GM23338 (cell line): ENCODE results near the gene TLE1. TPM values are rescaled to one million over a fixed set of nuclear protein-coding genes. Genes with fewer than 3 reads are reported as not detected.

Experiments used
- ATAC-seq: fragments of 200-7000 bp; cut with Tn5 transposase; 3 replicates; pipeline ENCODE4 v1.9.1; 2020
- DNase-seq: peaks from one replicate; pipeline ENCODE4 v3.0.0-alpha.2; 2015; ENCODE audit warnings: low spot score
- H2AFZ ChIP-seq: fragments of 200-600 bp; sonication (generic); 2 replicates; pipeline ENCODE4 v1.8.0; 2016; ENCODE audit warnings: antibody characterized with exemption, mild to moderate bottlenecking, moderate library complexity
- H3F3A ChIP-seq: fragments of 200-600 bp; sonication (generic); replicated peaks from 2 replicates; pipeline ENCODE4 v1.8.0; 2017; ENCODE audit warnings: antibody characterized with exemption, mixed run types, low read depth
- H3K27ac ChIP-seq: fragments of 200-600 bp; sonication (generic); 2 replicates; pipeline ENCODE4 v1.6.1; 2016; ENCODE audit warnings: low read depth
- H3K27me3 ChIP-seq: fragments of 200-600 bp; sonication (generic); 2 replicates; pipeline ENCODE4 v1.8.0; 2016; ENCODE audit warnings: mild to moderate bottlenecking, mixed run types, moderate library complexity; ENCODE audit not compliant: insufficient read depth
- H3K36me3 ChIP-seq: fragments of 200-600 bp; sonication (generic); 2 replicates; pipeline ENCODE4 v1.8.0; 2016; ENCODE audit warnings: mild to moderate bottlenecking; ENCODE audit not compliant: insufficient read depth
- H3K4me1 ChIP-seq: fragments of 200-600 bp; sonication (generic); 2 replicates; pipeline ENCODE4 v1.8.0; 2016; ENCODE audit warnings: mild to moderate bottlenecking, moderate library complexity; ENCODE audit not compliant: insufficient read depth
- H3K4me2 ChIP-seq: fragments of 200-600 bp; sonication (generic); 2 replicates; pipeline ENCODE4 v1.7.1; 2017; ENCODE audit warnings: mixed run types
- H3K4me3 ChIP-seq: fragments of 200-600 bp; sonication (generic); 2 replicates; pipeline ENCODE4 v1.6.1; 2016; ENCODE audit warnings: mixed run types
- H3K79me2 ChIP-seq: fragments of 200-600 bp; sonication (generic); replicated peaks from 2 replicates; pipeline ENCODE4 v1.8.0; 2017; ENCODE audit warnings: mild to moderate bottlenecking; ENCODE audit not compliant: insufficient read depth
- H3K9me2 ChIP-seq: fragments of 200-600 bp; sonication (generic); 2 replicates; pipeline ENCODE4 v1.8.0; 2017; ENCODE audit not compliant: insufficient read depth
- H4K20me1 ChIP-seq: fragments of 200-600 bp; sonication (generic); replicated peaks from 2 replicates; pipeline ENCODE4 v1.8.0; 2017; ENCODE audit warnings: mild to moderate bottlenecking; ENCODE audit not compliant: insufficient read depth
- H3K27ac Mint-ChIP-seq: 2 replicates; pipeline ENCODE4 v1.8.0; 2020; ENCODE audit warnings: inconsistent platforms, mild to moderate bottlenecking, moderate library complexity, mixed read lengths
- H3K27me3 Mint-ChIP-seq: 3 replicates; pipeline ENCODE4 v1.8.0; 2022; ENCODE audit warnings: low read depth, mild to moderate bottlenecking, moderate library complexity, mixed read lengths, inconsistent platforms; ENCODE audit not compliant: insufficient read depth, poor library complexity
- H3K36me3 Mint-ChIP-seq: 3 replicates; pipeline ENCODE4 v1.8.0; 2021; ENCODE audit warnings: low read depth, mild to moderate bottlenecking, inconsistent platforms, moderate library complexity, mixed read lengths
- H3K4me1 Mint-ChIP-seq: 3 replicates; pipeline ENCODE4 v1.8.0; 2020; ENCODE audit warnings: mild to moderate bottlenecking, inconsistent platforms, mixed read lengths
- H3K4me3 Mint-ChIP-seq: 3 replicates; pipeline ENCODE4 v1.8.0; 2021; ENCODE audit warnings: moderate library complexity, mild to moderate bottlenecking, inconsistent platforms, mixed read lengths
- H3K9me3 Mint-ChIP-seq: 3 replicates; pipeline ENCODE4 v1.8.0; 2020; ENCODE audit warnings: moderate library complexity, mild to moderate bottlenecking, inconsistent platforms, mixed read lengths
- CREB1 ChIP-seq: fragments of 250-450 bp; sonication (Bioruptor Pico); IDR thresholded peaks from 2 replicates; pipeline ENCODE4 v1.5.0; 2020; ENCODE audit warnings: low read depth, mild to moderate bottlenecking, moderate library complexity
- ETS1 ChIP-seq: IDR thresholded peaks from 2 replicates; pipeline ENCODE4 v1.6.1; 2016; ENCODE audit warnings: antibody characterized with exemption
- EZH2 ChIP-seq: fragments of 200-600 bp; sonication (generic); IDR thresholded peaks from one replicate; pipeline ENCODE4 v1.8.0; 2017; ENCODE audit warnings: antibody characterized with exemption, mild to moderate bottlenecking, low read depth; ENCODE audit not compliant: unreplicated experiment
- EZH2phosphoT487 ChIP-seq: fragments of 200-600 bp; sonication (generic); IDR thresholded peaks from one replicate; pipeline ENCODE4 v1.8.1; 2018; ENCODE audit warnings: antibody characterized with exemption; ENCODE audit not compliant: unreplicated experiment
- JUNB ChIP-seq: IDR thresholded peaks from one replicate; pipeline ENCODE4 v1.6.1; 2016; ENCODE audit warnings: antibody characterized with exemption; ENCODE audit not compliant: unreplicated experiment
- STAT1 ChIP-seq: IDR thresholded peaks from one replicate; pipeline ENCODE4 v1.6.1; 2016; ENCODE audit warnings: antibody characterized with exemption; ENCODE audit not compliant: unreplicated experiment
- ZNF331 ChIP-seq: fragments of 250-450 bp; sonication (Bioruptor Pico); IDR thresholded peaks from 2 replicates; pipeline ENCODE4 v1.5.0; 2020; ENCODE audit warnings: low read depth, mild to moderate bottlenecking, moderate library complexity
- ZNF462 ChIP-seq: fragments of 250-450 bp; sonication (Bioruptor Pico); IDR thresholded peaks from 2 replicates; pipeline ENCODE4 v1.5.0; 2020; ENCODE audit warnings: mild to moderate bottlenecking, moderate library complexity
- polyA plus RNA-seq: library from polyadenylated mRNA; unstranded; fragments of >200 nt; fragmentation: Nextera tagmentation; extraction: Ambion mirVana; gene quantifications from 2 replicates; pipeline ENCODE4 v1.2.1, GENCODE V29; 2016
- total RNA-seq: library from RNA; depleted of rRNA; stranded (reverse); fragments of >200 nt; shearing (Covaris generic); gene quantifications from 2 replicates; pipeline ENCODE4 v1.2.3, GENCODE V29; 2014

TLE1 gene
- total and polyA plus RNA-seq, 2 experiments from 2014 or later: 58.1 to 132 TPM

GRCh38 chr9:81560851-81561732, 128.3 kb downstream of the TLE1 start:
- peaks cover 12% of the 10 kb centered on the region; the same call in 1 of the 2 replicates for H3K4me1 ChIP-seq
- Mint-ChIP-seq H3K9me3 (no peaks in the 10 kb centered on the region; the same call in 2 of the 3 replicates), H3K4me3 (no peak overlapping the region), H3K4me1 (peaks cover 21% of the 10 kb centered on the region), H3K36me3 (no peaks in the 10 kb centered on the region), H3K27me3 (peaks cover 8% of the 10 kb centered on the region), H3K27ac (0 out of 2 replicates have a peak overlapping the region, but pooled peaks have one; percentile 22)
- no peaks in the 10 kb centered on the region for H4K20me1 ChIP-seq
- TF ChIP-seq JUNB (no peak), CREB1 (CRISPR knock-in tag) (no peak)
- H2AFZ ChIP-seq: peak overlapping the region; percentile 52; the same call in 1 of the 2 replicates
- H3K9me2 ChIP-seq: 0 out of 2 replicates have a peak, but pooled peaks cover 4% of the 10 kb centered on the region
- no peaks in the 10 kb centered on the region for H3F3A ChIP-seq
- no peaks in the 10 kb centered on the region for H3K27me3 ChIP-seq
- no peaks in the 10 kb centered on the region for H3K36me3 ChIP-seq
- H3K4me3 ChIP-seq: no peak overlapping the region
- DNase-seq (no peak), ATAC-seq (no peak)
- no peak overlapping the region for H3K4me2 ChIP-seq
- no peak overlapping the region for H3K27ac ChIP-seq
- H3K79me2 ChIP-seq: no peaks in the 10 kb centered on the region

DNA sequence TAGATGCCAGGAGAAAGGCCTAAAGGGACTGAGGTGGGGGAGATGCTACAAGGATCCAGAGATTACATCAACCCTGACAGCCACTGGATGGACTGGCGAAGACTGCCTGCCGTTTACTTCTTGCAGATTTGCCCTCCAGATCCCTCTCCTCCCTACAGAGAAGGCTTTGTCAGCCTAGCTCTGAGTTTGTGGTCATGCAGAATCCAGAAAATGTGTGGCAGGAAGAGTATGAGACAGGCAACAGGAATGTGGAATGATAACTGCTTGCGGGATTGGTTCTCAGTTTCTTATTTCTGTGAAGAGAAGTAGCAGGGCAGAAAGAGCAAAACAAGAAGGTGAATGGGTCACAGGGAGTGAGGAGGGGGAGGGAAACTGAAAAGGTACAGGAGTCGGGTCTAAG, 129.6 kb downstream of the TLE1 start:
- Histone ChIP-seq H3K79me2 (no peaks in the 10 kb centered on the region), H3K4me1 (peaks cover 8% of the 10 kb centered on the region; the same call in 1 of the 2 replicates), H3K27ac (no peak overlapping the region), H3K27me3 (no peaks in the 10 kb centered on the region), H3K4me2 (no peak overlapping the region), H3K36me3 (no peaks in the 10 kb centered on the region), H3F3A (no peaks in the 10 kb centered on the region), H4K20me1 (no peaks in the 10 kb centered on the region), H2AFZ (peak overlapping the region; percentile 84), H3K4me3 (no peak overlapping the region), H3K9me2 (0 out of 2 replicates have a peak, but pooled peaks cover 7% of the 10 kb centered on the region)
- no peak for DNase-seq
- H3K4me3 Mint-ChIP-seq: no peak overlapping the region
- no peak for ATAC-seq
- H3K27me3 Mint-ChIP-seq: peaks cover 8% of the 10 kb centered on the region
- H3K4me1 Mint-ChIP-seq: peaks cover 17% of the 10 kb centered on the region
- no peak overlapping the region for H3K27ac Mint-ChIP-seq
- H3K36me3 Mint-ChIP-seq: no peaks in the 10 kb centered on the region
- TF ChIP-seq ZNF331 (CRISPR knock-in tag): no peak
- no peak for TF ChIP-seq STAT1
- no peak for TF ChIP-seq EZH2
- no peak for TF ChIP-seq ZNF462
- no peak for TF ChIP-seq EZH2phosphoT487
- TF ChIP-seq CREB1 (CRISPR knock-in tag): no peak
- no peak for TF ChIP-seq JUNB
- no peak for TF ChIP-seq ETS1
- H3K9me3 Mint-ChIP-seq: no peaks in the 10 kb centered on the region; the same call in 2 of the 3 replicates
